ENCODE data around the gene HOXC13. TPM values are rescaled to one million over a fixed set of nuclear protein-coding genes. Genes with fewer than 3 reads are reported as not detected.

The HOXC13 gene
- total and polyA plus RNA-seq, 9 of the 15 experiments (the other 6 are each of a cell fraction or from before 2014, with no cell fraction given): 0.03 to 0.29 (median 0.17) TPM; not detected in 2

DNA sequence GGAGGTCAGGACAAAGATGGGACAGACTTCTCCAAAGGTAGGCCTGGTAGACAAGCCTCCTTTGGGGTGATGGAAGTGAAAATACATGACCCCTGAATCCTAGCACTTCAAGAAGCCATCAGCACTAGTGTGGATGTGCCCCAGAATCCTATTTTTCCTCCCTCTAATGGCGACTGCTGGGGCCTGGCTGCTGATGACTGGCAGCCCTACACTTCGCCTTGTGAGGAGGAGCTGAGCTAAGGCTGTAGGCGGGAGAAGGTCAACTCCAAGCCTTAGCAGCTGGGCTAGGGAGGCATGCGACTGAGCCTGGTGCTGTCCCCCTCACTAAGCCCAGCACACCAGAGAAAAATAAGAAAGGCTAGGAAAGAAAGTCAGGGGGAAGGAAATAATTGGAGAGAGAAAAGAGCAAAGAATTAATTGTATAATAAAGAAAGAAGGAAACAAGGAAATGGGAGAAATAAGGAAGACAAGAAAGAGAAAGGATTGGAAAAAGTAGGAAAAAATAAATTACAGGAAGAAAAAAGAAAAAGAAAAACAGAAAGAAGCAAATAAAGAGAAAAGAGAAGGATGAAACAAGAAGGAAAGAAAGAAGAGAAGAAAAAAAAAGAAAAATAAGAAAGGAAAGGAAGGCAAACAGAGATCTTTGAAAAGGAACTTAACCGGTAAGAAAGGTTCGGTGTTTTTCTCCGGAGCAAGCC is 41.6 kb downstream of the HOXC13 start (continued):
- no peak for TF ChIP-seq ZNF318 (IDR thresholded peaks at IDR 0.05; ENCODE audit: borderline replicate concordance in 1 of 2, low read depth in 1 of 2)
- TF ChIP-seq CCAR2 (IDR thresholded peaks at IDR 0.05; ENCODE audit: low read depth, low read length): no peak
- no peak for TF ChIP-seq ZSCAN32 (CRISPR knock-in tag; IDR thresholded peaks at IDR 0.05)
- TF ChIP-seq HDAC6 (IDR thresholded peaks at IDR 0.05; ENCODE audit: low read depth, low read length): no peak
- TF ChIP-seq TCFL5 (CRISPR knock-in tag; conservative IDR thresholded peaks at IDR 0.05): no peak
- TF ChIP-seq, protein P1, sequence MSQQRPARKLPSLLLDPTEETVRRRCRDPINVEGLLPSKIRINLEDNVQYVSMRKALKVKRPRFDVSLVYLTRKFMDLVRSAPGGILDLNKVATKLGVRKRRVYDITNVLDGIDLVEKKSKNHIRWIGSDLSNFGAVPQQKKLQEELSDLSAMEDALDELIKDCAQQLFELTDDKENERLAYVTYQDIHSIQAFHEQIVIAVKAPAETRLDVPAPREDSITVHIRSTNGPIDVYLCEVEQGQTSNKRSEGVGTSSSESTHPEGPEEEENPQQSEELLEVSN (IDR thresholded peaks at IDR 0.05; ENCODE audit: borderline replicate concordance in 1 of 2, extremely low read depth in 1 of 2, insufficient read depth in 1 of 2, insufficient read length in 1 of 2, low read depth in 1 of 2, low read length in 1 of 2, poor library complexity in 1 of 2, severe bottlenecking in 1 of 2): peak in 1 of 2 experiments; percentile 31
- TF ChIP-seq GATAD2A (IDR thresholded peaks at IDR 0.05): no peak
- TF ChIP-seq, protein P2, sequence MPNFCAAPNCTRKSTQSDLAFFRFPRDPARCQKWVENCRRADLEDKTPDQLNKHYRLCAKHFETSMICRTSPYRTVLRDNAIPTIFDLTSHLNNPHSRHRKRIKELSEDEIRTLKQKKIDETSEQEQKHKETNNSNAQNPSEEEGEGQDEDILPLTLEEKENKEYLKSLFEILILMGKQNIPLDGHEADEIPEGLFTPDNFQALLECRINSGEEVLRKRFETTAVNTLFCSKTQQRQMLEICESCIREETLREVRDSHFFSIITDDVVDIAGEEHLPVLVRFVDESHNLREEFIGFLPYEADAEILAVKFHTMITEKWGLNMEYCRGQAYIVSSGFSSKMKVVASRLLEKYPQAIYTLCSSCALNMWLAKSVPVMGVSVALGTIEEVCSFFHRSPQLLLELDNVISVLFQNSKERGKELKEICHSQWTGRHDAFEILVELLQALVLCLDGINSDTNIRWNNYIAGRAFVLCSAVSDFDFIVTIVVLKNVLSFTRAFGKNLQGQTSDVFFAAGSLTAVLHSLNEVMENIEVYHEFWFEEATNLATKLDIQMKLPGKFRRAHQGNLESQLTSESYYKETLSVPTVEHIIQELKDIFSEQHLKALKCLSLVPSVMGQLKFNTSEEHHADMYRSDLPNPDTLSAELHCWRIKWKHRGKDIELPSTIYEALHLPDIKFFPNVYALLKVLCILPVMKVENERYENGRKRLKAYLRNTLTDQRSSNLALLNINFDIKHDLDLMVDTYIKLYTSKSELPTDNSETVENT (CRISPR knock-in tag; IDR thresholded peaks at IDR 0.05): no peak
- no peak for TF ChIP-seq PPARD (CRISPR knock-in tag; IDR thresholded peaks at IDR 0.05)
- TF ChIP-seq MYBL2 (IDR thresholded peaks at IDR 0.05; ENCODE audit: low read depth): no peak
- TF ChIP-seq MYBL2 (CRISPR knock-in tag; IDR thresholded peaks at IDR 0.05; ENCODE audit: borderline replicate concordance): no peak
- TF ChIP-seq, protein P3, sequence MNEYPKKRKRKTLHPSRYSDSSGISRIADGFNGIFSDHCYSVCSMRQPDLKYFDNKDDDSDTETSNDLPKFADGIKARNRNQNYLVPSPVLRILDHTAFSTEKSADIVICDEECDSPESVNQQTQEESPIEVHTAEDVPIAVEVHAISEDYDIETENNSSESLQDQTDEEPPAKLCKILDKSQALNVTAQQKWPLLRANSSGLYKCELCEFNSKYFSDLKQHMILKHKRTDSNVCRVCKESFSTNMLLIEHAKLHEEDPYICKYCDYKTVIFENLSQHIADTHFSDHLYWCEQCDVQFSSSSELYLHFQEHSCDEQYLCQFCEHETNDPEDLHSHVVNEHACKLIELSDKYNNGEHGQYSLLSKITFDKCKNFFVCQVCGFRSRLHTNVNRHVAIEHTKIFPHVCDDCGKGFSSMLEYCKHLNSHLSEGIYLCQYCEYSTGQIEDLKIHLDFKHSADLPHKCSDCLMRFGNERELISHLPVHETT (CRISPR knock-in tag; conservative IDR thresholded peaks at IDR 0.05 in 1 of 2, IDR thresholded peaks at IDR 0.05 in 1 of 2): no peak

Data from K562 (cell line).